Activated naive CD4-positive, alpha-beta T cell treated with anti-CD3 and anti-CD28 coated beads, Interleukin-2, amount 50 U/mL, for 24 hours (primary cell): ENCODE data around the gene RNASE4.
"Not testable (repeated sequence)": the region's sequence is repeated elsewhere in the genome, so short reads cannot be mapped to it uniquely, and the experiment has no call there.

Source experiments
- H3K27ac Mint-ChIP-seq: one replicate; pipeline ENCODE4 v1.8.0; 2021; ENCODE audit warnings: mild to moderate bottlenecking, mixed read lengths
- H3K27me3 Mint-ChIP-seq: one replicate; pipeline ENCODE4 v1.8.0; 2021; ENCODE audit warnings: mixed read lengths
- H3K36me3 Mint-ChIP-seq: one replicate; pipeline ENCODE4 v1.8.0; 2021; ENCODE audit warnings: mixed read lengths
- H3K4me1 Mint-ChIP-seq: one replicate; pipeline ENCODE4 v1.8.0; 2021; ENCODE audit warnings: mixed read lengths
- H3K4me3 Mint-ChIP-seq: one replicate; pipeline ENCODE4 v1.8.0; 2021; ENCODE audit warnings: mild to moderate bottlenecking, mixed read lengths
- H3K9me3 Mint-ChIP-seq: one replicate; pipeline ENCODE4 v1.8.0; 2021; ENCODE audit warnings: mixed read lengths

Gene RNASE4, protein sequence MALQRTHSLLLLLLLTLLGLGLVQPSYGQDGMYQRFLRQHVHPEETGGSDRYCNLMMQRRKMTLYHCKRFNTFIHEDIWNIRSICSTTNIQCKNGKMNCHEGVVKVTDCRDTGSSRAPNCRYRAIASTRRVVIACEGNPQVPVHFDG

DNA sequence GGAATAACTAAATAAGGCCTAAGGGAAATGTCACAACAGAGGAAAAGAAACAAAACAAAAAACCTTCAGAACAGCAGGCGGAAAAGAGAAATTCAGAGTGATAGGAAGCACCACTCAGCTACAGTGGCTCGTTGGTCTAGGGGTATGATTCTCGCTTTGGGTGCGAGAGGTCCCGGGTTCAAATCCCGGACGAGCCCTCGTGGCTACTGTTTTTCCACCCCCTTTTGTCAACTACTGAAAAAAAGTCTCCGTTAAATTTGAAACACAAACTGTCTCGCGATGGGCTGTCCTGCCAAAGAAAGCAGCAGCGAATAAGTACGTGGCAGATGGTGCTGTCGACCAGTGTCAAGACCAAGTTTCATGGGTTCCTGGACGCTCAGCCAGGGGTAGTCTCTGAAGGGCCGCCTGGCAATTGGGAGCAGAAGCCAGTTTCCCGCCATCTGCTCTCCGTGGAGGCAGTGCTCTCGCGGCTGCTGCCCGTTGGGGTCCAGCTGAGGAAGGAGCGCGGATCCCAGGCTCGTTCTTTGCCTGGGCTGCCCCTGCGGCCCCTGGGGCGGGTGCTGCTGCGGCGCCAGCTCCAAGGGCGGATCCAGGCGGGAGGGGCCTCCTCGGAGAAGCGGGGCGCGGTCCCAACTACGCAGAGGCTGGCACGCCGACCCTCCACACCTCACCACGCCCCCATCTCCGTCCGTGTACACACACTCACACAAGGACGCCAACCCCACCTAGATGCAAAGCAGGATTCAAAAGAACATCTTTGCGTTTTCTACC is at the start of gene RNASE4:
TSS of gene RNASE4 (plus strand) at position 670 of the 771 bp plus-strand sequence. CDS start 14,812 bp downstream, outside the sequence.
- Mint-ChIP-seq H3K9me3 (no peaks in the 10 kb centered on the region), H3K36me3 (no peaks in the 10 kb centered on the region), H3K27ac (peak within 1 kb of the TSS; percentile 73), H3K27me3 (no peaks in the 10 kb centered on the region), H3K4me3 (peak within 1 kb of the TSS; percentile 50), H3K4me1 (peaks cover 30% of the 10 kb centered on the region)

DNA sequence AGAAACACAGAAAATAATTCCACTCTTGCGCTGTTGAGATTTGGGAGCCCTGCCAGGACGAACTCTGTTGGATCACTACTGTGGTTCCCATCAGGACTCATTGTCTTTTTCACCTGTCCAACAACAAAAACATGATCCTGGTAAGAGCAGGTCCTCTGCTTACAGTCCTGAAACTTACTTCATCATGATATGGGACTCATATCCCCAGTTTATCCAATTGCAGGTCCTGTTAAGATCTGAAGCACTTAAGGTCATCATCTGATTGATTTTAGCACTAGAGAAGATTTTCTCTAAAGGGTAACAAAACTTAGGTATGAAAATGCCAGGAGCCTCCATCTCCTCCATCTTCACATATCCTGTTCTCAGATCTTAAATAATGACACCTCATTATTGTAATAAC is 42.8 kb upstream of the RNASE4 start, which contains the start of gene OR6S1:
TSS of gene OR6S1 (minus strand) at position 101 of the 400 bp plus-strand sequence. CDS start at position 101, 0 bp downstream.
- Mint-ChIP-seq H3K9me3 (no peaks in the 10 kb centered on the region), H3K36me3 (no peaks in the 10 kb centered on the region), H3K4me1 (no peaks in the 10 kb centered on the region), H3K27ac (no peak within 1 kb of the TSS), H3K27me3 (peaks cover 10% of the 10 kb centered on the region), H3K4me3 (no peak within 1 kb of the TSS)

DNA sequence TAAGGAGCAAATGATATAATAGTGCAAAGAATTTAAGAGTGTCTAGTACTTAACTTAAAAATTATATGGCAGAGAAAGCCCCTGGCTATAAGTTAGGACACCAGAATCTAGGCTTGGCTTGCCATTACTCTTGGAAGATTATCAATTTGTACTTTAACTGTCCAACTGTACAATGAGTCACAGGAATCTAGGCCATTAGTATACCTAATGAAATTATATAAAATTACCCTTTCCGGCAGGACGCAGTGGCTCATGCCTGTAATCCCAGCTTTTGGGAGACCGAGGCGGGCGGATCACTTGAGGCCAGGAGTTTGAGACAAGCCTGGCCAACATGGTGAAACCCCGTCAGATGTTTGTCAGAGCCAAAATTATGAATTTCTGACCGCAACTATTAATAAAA is 42.2 kb upstream of the RNASE4 start:
- H3K9me3 Mint-ChIP-seq = no peaks in the 10 kb centered on the region
- no peaks in the 10 kb centered on the region for H3K36me3 Mint-ChIP-seq
- no peak overlapping the region for H3K27ac Mint-ChIP-seq
- no peak overlapping the region for H3K4me3 Mint-ChIP-seq
- peaks cover 10% of the 10 kb centered on the region for H3K27me3 Mint-ChIP-seq
- no peaks in the 10 kb centered on the region for H3K4me1 Mint-ChIP-seq

DNA sequence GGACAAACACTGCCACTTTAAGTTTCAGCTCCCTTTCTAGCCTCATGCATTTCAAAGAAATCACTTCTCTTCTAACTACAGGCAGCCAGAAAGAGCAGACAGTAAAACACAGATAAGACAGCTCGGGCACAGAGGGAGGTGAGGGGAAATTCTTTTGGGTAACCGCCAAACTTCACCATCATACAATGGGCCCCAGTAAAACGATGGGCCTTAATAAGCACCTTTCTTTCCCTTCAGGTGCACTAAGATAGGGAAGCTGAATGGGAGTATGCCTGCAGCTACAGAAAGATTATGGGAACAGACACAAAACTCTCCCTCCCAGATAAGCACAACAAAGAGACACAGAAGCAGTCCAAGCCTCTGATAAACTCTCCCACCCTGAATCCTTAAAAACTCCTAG is 41.6 kb upstream of the RNASE4 start:
- not testable (repeated sequence) for H3K4me1 Mint-ChIP-seq, H3K4me3 Mint-ChIP-seq, H3K9me3 Mint-ChIP-seq, H3K27ac Mint-ChIP-seq, H3K36me3 Mint-ChIP-seq
- H3K27me3 Mint-ChIP-seq = peaks cover 10% of the 10 kb centered on the region

DNA sequence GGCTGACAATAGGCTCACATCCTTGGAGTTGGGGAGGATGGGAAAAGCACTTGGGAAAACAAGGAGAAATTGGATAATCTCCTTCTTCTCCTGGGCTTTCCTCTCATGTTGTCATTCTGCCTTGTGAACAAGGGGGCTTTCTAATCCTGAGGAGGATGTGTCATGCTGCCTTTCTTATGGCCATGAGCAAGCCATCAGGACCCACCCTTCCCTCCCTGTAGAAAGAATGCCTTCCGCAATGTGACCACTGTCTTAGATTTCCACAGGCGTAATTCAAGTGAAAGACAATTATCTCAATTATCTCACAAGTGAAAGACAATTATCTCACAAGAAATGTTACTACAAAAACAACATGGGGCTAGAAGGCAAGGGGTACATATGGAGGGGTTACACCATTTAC is 39.8 kb upstream of the RNASE4 start:
- Mint-ChIP-seq H3K36me3 (no peaks in the 10 kb centered on the region), H3K27ac (no peak overlapping the region), H3K9me3 (no peaks in the 10 kb centered on the region), H3K4me3 (no peak overlapping the region), H3K4me1 (no peaks in the 10 kb centered on the region), H3K27me3 (peaks cover 15% of the 10 kb centered on the region)

DNA sequence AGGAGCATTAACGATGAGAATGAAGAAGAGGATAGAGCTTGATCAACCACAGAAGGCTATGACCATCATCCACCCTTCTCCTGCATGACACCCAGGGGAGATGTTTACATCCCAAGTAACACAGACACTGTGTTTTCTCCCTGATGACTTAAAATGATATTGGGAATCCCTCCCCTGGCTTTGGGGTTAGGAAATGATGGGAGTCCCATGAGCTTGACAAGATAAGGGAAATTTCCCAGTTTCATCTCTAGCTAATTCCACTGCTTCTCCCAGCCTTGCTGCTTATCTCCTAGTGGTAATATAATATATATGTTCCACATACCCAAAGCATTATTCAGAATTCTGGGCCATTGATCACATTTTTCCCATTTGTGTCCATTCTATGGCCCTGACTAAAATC is 38.9 kb upstream of the RNASE4 start:
- no peaks in the 10 kb centered on the region for H3K9me3 Mint-ChIP-seq
- H3K27me3 Mint-ChIP-seq = peaks cover 15% of the 10 kb centered on the region
- H3K4me1 Mint-ChIP-seq = no peaks in the 10 kb centered on the region
- H3K27ac Mint-ChIP-seq = no peak overlapping the region
- H3K36me3 Mint-ChIP-seq = no peaks in the 10 kb centered on the region
- no peak overlapping the region for H3K4me3 Mint-ChIP-seq

DNA sequence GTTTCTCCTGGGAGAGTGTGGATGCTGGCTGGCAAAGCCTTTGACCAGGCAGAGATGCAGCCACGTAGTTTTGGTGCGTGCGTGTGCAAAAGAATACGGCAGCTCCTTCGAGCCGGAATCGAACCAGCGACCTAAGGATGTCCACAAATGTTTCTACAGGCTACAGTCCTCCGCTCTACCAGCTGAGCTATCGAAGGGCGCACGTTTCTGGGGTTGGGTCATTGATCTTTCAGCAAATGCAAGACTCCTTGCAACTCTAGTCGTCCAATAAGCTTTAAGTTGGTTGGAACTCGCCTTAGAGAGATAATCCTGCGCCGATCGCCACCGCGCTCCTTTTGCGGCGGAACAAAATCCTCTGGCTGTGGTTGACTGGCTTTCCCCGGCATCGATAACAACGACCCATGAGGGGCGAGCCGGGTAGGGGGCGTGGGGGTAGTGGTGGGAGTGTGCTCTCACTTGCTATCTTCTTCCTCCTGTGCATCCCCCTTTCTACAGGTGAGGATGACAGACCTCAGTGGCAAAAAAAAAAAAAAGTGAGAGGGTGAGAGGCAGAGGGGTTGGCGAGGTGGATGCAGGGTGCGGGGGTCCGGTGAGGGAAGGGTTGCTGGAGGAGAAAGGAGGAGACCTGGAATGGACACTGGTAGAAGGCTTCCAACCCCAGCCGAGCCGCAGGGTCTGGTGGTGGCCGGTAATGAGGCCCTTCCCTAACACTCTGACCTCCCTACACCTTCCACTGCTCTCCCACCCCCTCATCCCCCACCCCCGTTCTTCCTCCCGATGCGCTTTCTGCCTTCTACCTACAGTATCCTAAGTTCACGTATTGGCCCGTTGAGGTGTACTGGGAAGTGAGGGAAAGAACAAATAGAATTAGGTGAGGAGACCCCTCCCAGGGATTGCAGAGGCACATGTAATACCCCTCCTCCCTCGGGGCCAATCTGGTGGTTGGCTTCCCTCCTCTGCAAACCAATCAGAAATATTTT is 31.1 kb upstream of the RNASE4 start:
- Mint-ChIP-seq H3K27ac (no peak overlapping the region), H3K27me3 (peaks cover 57% of the 10 kb centered on the region), H3K4me1 (peaks cover 32% of the 10 kb centered on the region), H3K36me3 (no peaks in the 10 kb centered on the region), H3K9me3 (no peaks in the 10 kb centered on the region), H3K4me3 (peak overlapping the region; percentile 62)

DNA sequence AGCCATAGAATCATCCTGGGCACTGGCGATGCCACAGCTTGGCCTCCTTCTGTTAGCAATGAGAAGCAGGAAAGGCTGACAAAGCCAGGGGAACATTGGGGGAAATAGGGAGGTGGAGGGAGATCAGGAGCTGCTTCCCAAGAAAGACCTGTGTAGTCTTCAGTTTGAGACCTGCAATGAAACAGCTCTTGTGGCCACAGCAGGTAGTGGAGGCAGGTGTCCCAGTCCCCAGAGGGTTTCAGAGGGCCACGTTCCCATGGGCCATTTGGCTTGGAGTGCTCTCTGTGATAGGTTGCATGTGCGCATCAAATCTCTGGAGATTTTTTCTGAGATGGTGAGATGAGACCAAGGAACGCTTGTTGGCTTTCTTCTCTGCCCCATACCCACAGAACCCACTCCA is 28.5 kb upstream of the RNASE4 start:
- H3K27ac Mint-ChIP-seq = no peak overlapping the region
- H3K27me3 Mint-ChIP-seq = peaks cover 57% of the 10 kb centered on the region
- peaks cover 32% of the 10 kb centered on the region for H3K4me1 Mint-ChIP-seq
- no peaks in the 10 kb centered on the region for H3K36me3 Mint-ChIP-seq
- no peaks in the 10 kb centered on the region for H3K9me3 Mint-ChIP-seq
- no peak overlapping the region for H3K4me3 Mint-ChIP-seq

DNA sequence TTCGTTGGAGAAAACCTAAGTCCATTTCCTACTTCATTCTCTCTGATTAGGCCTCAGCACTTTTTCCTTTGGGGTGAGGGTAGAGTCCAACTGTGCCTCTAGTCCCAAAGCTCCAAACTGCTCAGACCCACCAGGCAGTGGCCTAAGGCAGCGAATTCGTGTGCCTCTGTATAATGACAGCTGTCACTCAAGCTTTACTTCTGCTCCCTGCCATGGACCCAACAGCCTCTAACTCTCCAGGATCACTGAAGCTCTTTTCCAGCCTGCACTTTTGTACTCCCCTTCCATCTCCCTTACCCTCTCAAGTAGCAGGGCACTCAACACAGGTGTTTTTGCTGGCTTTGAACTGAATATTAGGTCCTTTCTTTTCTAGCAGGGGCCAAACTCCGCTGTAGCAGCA is 28.1 kb upstream of the RNASE4 start:
- Mint-ChIP-seq H3K27me3 (peaks cover 57% of the 10 kb centered on the region), H3K9me3 (no peaks in the 10 kb centered on the region), H3K27ac (no peak overlapping the region), H3K36me3 (no peaks in the 10 kb centered on the region), H3K4me3 (no peak overlapping the region), H3K4me1 (peaks cover 32% of the 10 kb centered on the region)

DNA sequence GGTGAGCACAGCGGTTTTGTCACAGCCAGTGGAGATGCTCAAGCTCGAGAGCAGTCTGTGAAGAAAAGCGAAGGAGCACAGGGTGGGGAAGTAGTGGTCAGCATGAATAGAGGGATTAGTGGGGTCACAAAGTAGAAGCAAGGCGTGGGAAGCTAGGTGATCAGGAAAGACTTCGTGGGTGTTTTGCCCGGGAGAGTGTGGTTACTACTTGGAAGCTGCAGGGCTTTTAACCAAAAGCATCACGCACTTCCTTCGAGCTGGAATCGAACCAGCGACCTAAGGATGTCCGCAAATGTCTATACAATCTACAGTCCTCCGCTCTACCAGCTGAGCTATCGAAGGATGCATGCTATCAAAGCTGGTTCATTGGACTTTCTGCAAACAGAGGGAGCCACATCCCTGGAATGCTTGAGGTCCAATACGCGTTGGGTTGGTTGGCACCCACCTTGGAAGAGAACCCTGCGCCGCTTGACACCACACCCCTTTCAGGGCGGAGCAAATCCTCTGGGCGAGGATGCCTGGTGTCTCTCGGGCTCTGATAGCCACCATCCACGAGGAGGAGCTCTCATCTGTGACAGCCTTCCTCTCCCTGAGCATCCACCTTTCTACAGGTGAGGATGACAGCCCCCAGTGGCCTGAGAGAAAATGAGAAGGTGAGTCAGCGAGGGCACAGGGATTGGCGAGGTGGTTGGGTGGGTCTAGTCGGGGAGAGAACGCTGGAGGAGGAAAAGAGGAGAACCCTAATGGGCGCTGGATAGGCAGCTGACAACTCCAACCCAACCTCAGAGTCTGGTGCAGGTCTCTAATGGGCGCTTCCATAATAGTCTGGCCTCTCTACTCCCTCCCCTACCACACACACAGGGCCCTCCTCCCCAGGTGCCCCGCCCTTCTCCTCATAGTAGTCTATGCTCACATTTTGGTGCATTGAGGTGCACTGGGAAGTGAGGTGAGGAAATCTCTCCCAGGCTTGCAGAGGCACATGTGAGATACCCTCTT is 26.8 kb upstream of the RNASE4 start:
- Mint-ChIP-seq H3K4me1 (peaks cover 34% of the 10 kb centered on the region), H3K27ac (no peak overlapping the region), H3K9me3 (no peaks in the 10 kb centered on the region), H3K36me3 (no peaks in the 10 kb centered on the region), H3K27me3 (peaks cover 48% of the 10 kb centered on the region), H3K4me3 (no peak overlapping the region)

DNA sequence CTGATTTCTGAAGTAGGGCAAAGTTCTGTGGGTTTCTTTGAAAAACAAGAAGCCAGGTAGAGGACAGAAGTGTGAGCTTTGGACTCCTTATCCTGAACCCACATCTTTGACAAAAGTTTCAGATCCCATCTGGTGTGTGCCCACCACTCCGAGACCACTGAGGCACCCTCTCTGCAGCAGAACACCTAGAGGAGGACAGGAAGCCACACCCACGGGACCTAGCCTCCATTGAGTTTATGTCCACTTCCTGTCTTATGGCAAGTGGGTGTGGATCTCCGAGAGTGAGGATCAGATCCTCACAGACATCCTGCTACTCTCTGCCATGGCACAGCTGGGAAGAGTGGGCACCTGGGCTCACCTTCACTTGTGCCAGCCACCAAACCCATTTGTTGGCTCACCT is 26.1 kb upstream of the RNASE4 start:
- peaks cover 33% of the 10 kb centered on the region for H3K4me1 Mint-ChIP-seq
- H3K4me3 Mint-ChIP-seq = no peak overlapping the region
- no peak overlapping the region for H3K27ac Mint-ChIP-seq
- H3K27me3 Mint-ChIP-seq = peaks cover 45% of the 10 kb centered on the region
- H3K36me3 Mint-ChIP-seq = no peaks in the 10 kb centered on the region
- no peaks in the 10 kb centered on the region for H3K9me3 Mint-ChIP-seq

DNA sequence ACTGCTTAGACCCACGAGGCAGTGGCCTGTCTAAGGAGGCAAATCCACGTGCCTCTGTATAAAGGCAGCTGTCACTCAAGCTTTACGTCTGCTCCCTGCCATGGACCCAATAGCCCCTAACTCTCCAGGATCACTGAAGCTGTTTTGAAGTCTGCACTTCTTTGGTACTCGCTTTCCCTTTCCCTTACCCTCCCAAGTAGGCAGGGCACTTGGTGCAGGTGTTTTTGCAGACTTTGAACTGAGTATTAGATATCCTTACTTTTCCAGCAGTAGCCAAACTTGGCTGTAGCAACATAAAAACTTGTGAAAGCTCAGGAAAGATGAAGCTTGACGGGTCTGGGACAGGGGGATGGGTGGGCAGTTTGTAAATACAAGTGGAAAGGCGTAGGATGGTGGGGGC is 25.0 kb upstream of the RNASE4 start:
- H3K27ac Mint-ChIP-seq = no peak overlapping the region
- no peak overlapping the region for H3K4me3 Mint-ChIP-seq
- H3K36me3 Mint-ChIP-seq = no peaks in the 10 kb centered on the region
- no peaks in the 10 kb centered on the region for H3K9me3 Mint-ChIP-seq
- peaks cover 31% of the 10 kb centered on the region for H3K4me1 Mint-ChIP-seq
- peaks cover 38% of the 10 kb centered on the region for H3K27me3 Mint-ChIP-seq

DNA sequence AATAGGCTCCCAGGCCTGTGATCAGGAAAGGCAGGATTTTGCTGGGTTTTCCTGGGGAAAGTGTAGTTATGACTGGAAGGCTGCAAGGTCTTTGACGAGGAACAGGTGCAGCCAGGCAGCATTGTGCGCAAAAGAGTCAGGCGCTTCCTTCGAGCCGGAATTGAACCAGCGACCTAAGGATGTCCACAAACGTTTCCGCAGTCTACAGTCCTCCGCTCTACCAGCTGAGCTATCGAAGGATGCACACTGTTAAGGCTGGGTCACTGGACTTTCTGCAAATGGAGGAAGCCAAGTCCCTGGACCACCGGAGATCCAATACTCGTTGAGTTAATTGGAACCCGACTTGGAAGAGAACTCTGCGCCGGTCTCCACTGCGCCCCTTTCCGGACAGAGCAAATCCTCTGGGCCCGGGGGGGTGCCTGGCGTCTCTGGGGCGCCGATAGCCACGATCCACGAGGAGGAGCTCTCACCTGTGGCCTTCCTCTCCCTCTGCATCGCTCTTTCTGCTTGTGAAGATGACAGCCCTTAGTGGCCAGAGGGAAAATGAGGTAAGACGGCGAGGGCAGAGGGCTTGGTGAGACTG is 24.5 kb upstream of the RNASE4 start:
- H3K4me3 Mint-ChIP-seq = no peak overlapping the region
- H3K9me3 Mint-ChIP-seq = no peaks in the 10 kb centered on the region
- peaks cover 30% of the 10 kb centered on the region for H3K4me1 Mint-ChIP-seq
- no peaks in the 10 kb centered on the region for H3K36me3 Mint-ChIP-seq
- peaks cover 36% of the 10 kb centered on the region for H3K27me3 Mint-ChIP-seq
- no peak overlapping the region for H3K27ac Mint-ChIP-seq

DNA sequence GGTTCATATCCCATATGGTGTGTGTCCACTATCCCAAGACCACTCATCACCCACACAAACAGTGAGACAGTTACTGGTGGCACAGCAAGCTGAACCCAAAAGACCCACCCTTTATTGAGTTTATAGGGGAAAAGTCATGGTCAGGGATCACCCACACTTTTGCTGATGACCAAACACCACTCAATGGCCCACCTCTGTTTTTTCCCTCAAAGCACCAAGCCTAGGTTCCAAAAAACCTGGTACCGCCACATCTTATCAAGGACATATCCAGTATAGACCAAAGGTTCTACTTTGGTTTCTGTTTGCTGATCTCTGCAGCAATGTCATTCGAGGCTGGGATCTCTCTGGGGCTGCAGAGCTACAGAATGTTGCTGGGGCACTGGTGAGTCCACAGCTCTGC is 23.2 kb upstream of the RNASE4 start:
- Mint-ChIP-seq H3K27me3 (peaks cover 26% of the 10 kb centered on the region), H3K4me1 (peaks cover 30% of the 10 kb centered on the region), H3K4me3 (no peak overlapping the region), H3K27ac (no peak overlapping the region), H3K36me3 (no peaks in the 10 kb centered on the region), H3K9me3 (no peaks in the 10 kb centered on the region)
